ENCODE measurements around the gene CFAP65.

CFAP65 gene

DNA sequence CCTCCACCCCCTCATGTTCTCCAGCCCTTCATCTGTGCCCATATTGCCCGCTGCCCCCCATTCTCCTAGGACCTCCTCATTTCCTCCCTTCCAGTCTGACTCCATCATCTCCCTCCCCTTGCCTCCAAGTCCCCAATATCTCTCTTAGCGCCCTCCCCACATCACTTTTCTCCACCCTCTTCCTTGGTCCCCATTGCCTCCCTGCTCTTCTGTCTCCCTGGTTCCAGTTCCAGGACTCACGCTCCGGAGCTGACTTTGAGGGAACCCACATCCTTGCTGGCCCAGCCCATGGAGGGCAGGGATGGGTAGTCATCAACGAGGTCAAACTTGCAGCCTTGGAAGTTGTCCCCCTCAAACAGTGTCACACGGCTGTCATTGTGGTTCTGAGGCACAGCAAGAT, 50.7 kb downstream of the CFAP65 start:
- no peak for DNase-seq

GRCh38 chr2:218990052-218990451, 51.3 kb downstream of the CFAP65 start:
- no peak for DNase-seq

DNA sequence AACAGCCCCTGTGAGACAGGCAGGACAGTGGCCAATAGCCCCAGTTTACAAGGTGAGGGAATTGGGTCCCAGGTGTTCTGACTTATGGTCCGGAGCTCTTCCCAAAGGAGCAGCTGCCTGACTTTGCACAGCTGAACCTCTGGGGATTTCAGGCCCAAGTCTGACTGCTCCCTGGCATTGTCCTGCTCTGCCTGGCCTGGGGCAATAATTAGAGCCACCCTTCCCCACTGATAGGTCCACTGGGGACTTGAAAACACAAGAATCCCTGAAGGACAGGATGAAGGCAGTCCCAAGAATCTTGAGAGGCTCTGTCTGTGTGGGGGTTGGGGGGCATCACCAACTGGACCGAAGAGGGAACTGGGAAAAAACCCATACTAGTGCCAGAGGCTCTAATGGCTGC, 52.7 kb downstream of the CFAP65 start:
- DNase-seq, result no peak

- no peak for DNase-seq
Observed at GRCh38 chr2:218988164-218988563, 53.2 kb downstream of the CFAP65 start.

- no peak for DNase-seq
Observed at GRCh38 chr2:218986148-218986761, 55.1 kb downstream of the CFAP65 start.

- no peak for DNase-seq
Observed at GRCh38 chr2:218985325-218986091, 55.8 kb downstream of the CFAP65 start.

DNA sequence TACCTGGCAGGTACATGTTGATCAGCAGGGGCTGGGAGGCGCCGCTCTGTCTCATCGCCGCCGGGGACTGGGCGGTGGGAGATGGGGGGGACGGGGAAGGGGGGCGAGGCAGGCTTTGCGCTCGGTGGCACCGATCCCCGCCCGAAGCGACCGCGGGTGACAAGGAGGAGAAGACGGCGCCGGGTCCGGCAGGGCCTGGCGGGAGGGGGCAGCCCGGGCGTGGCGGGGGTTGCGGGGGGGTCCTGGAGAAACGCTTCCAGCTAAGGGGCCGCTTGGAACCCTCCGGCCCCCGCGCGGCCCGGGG, 56.3 kb downstream of the CFAP65 start, which contains the start of gene FEV:
FEV (minus strand) TSS at position 164 of the 304 bp plus-strand sequence; CDS start at position 55, 109 bp downstream.
- no peak for DNase-seq

DNA sequence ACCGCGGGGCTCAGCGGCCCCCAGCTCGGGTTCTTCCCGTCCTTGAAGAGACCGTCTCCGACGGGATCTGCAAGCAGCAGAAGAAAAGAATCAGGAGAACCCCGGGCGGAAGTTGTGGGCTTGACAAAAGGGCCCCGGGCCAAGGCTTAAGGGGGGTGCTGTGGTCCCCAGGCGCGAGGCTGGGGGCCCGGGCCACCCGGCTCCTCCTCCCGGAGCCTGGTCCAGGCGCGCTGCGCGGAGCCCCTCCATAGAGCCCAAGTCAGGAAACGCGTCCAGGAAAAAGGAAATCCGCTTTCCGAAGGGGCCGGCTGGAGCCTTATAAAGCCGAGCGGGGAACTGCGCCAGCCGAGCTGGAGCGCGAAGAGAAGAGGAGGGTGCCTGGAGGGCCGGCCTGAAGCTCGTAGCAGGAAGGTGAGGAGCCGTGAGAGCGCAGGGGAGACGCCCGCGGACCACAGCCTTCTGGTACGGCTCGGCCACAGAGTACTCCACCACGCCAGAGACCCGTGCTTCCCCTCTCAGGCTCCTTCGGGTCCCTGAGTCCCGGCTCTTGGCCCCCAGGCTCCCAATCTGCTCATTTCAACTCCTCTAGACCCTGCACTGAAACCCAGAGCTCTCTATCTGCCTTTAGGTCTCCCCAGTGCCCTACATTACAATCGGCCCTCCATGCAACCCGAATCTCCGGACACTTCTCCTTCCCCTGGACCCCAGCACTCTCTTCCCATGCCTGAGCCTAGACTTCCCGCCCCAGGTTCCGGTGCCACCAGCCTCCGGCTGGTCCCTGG, 56.9 kb downstream of the CFAP65 start:
- DNase-seq, result no peak

DNA sequence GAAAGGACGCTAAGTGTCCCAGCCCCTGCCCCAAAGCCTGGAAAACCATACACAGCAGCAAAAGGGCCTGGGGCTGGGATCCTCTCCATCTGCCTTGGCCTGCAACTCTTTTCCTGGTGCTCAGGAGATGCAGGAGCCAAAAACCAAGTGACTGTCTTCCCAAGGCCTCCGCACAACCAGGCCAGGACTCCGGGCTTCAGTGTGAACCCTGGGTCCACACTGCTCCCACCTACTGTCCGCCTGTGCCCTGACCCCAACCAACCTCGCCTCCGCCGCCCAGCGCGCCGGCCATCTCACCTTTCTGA, 57.4 kb downstream of the CFAP65 start:
- DNase-seq, result no peak

- DNase-seq, result no peak
Observed at GRCh38 chr2:218983263-218983933, 57.9 kb downstream of the CFAP65 start.

DNA sequence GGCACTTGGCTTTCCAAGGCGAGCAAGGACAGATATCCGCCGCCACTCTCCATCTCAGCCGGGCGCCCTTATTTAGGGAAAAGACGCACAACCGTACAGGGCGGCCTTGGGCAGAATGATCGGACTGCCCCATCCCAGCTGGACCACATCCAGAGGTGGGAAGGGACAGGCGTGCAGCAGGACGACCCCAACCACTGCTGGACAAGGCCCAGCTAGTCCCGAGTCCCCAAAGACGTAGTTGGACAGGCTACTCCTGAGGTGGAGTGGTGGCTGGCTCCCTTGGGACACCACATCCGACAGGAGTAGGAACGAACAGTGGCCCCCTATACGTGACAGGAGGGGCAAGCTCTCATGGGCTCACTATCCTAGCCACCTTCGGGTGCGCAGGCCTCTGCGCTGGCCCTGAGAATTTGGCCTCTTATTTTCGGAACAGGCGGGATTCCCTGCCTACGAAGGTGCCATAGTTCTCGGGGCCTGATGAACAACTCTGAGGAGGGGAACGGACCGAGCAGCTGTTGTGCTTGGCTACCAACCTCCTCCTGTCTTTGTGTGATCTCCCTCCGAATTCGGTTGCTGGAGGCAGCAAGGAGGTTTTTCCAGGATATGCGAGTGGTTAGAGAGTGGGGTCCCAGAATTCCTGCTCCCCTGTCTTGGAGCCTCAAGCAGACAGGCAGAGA, 58.6 kb downstream of the CFAP65 start:
- no peak for DNase-seq

DNA sequence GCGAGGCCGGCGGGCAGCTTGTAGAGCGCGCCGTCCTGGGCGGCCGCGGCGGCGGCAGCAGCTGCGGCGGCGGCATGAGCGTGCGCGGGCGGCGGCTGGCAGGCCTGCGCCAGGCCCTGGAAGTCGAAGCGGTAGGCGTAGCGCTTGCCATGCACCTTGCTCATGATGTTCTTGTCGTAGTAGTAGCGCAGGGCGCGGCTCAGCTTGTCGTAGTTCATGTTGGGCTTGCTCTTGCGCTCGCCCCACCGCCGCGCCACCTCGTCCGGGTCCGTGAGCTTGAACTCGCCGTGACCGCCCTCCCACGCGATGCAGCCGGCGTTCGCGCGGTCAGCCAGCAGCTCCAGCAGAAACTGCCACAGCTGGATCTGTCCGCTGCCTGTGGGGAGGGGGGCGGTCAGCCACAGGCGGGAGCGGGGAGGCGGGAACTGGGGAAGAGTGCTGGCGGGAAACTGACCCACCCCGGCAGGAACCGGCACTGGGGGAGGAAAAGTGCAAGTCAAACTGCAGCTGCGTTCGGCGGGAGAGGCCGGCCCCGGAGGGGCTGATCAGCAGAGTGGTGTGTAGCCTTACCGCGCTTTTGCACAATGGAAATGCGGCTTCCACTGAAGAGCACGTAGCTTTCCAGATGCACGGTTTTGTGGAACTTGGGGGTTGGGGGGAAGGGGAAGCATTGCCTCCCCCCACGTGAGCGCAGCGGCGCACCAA, 59.3 kb downstream of the CFAP65 start:
- DNase-seq, result no peak

DNA sequence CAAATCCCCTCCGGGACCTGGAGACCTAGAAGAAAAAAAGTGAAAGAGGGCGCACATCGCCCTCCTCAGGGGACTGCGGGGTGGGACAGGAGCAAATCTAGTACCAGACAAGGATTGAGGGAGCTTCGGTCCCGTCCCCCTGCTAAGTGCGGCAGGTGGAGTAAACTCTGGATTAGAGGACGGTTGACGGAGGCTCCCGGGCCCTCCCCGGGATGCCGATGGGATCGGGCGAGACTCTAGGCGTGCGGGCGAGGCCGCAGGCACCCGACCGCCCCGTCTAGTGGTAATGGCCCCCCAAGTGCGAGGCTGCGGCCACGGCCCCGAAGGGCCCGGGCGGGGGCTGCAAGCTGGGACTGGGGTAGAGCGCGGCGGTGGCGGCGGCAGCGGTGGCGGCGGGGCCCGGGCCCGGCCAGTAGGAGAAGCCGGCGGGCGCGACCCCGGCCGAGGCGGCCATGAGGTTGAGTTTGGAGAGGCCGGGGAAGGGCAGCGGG, 59.9 kb downstream of the CFAP65 start:
- no peak for DNase-seq

- DNase-seq, result no peak
Observed at GRCh38 chr2:218980735-218981389, 60.5 kb downstream of the CFAP65 start.

- peak; percentile 84 for DNase-seq
Observed at GRCh38 chr2:218979846-218980734, 61.2 kb downstream of the CFAP65 start.

GRCh38 chr2:218975060-218975777, 66.1 kb downstream of the CFAP65 start:
- no peak for DNase-seq

- DNase-seq, result no peak
Observed at GRCh38 chr2:218970894-218971293, 70.4 kb downstream of the CFAP65 start.

DNA sequence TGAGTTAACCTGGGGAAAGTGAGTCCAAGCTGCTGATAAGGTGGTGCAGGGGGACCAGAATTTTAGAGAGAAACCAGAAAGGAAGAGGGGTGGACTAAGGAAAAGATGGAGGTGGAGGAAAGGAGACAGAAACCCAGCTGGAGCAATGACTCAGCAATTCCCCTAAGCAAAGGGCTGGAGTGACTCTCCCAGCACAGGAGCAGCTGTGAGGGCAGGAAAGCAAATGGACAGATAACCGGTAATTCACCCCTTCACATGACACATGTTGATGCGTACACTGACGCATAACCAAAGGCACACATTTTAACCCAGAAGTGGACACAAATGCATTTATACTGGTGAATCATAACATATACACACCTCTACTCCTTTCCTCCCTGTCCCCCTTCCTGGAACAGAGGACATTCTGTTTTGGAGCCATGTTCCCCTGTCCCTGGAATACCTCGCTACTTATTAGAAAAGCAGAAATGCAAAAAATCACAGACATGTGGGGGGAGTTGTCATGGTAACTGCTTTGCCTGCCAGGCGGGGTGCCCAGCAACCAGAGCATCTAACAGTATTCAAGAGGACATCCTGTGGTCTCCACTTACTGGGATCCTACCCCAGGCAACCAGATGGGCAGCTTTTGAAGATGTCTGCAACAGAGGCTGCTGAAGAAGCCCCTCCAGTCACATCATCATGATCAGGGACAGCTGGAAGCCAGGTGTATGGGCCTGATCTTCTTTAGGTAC, 77.1 kb downstream of the CFAP65 start:
- DNase-seq, result no peak

- no peak for DNase-seq
Observed at GRCh38 chr2:218963601-218964000, 77.7 kb downstream of the CFAP65 start.

All from stimulated activated CD4-positive, alpha-beta T cell treated with anti-CD3 and anti-CD28 coated beads, Interleukin-12 subunit alpha, Interleukin-12 subunit beta, amount 100 ng/mL, for 4 hours (primary cell).